ENCODE data around the gene PHF21B. TPM values are rescaled to one million over a fixed set of nuclear protein-coding genes. Genes with fewer than 3 reads are reported as not detected.

The PHF21B gene
- total RNA-seq, 5 donors from 2014 or later (not counting 1 experiment from before 2014, with no cell fraction given) = 0.15 to 0.36 TPM; not detected in 3

GRCh38 chr22:44933666-44934453 is 75.9 kb downstream of the PHF21B start:
- H3K9me3 Mint-ChIP-seq = no peaks in the 10 kb centered on the region
- no peak overlapping the region for H3K4me3 ChIP-seq (ENCODE audit: control insufficient read depth in 1 of 2, extremely low read depth in 1 of 2, low read length in 1 of 2)
- ChIA-PET POLR2A (no interaction called here), CTCF (no interaction called here)
- no peak for DNase-seq
- H3K4me1 Mint-ChIP-seq = peaks cover 0 to 9% (median 0%) of the 10 kb centered on the region in 3 donors
- H3K27me3 ChIP-seq (replicated peaks in 1 of 2; ENCODE audit: control insufficient read depth in 2 of 2, extremely low read depth in 1 of 2, insufficient read depth in 2 of 2, low read length in 1 of 2) = peaks cover 0 to 31% of the 10 kb centered on the region in 2 experiments
- ATAC-seq (replicated peaks in 1 of 4) = no peak
- H3K27ac Mint-ChIP-seq = no peak overlapping the region
- no peaks in the 10 kb centered on the region for H3K27me3 Mint-ChIP-seq
- H3K4me1 ChIP-seq (ENCODE audit: control insufficient read depth in 1 of 2, extremely low read depth in 1 of 2, insufficient read depth in 2 of 2, low read length in 2 of 2) = no peaks in the 10 kb centered on the region
- no peak overlapping the region for H3K27ac ChIP-seq (ENCODE audit: low read length)
- H3K4me3 Mint-ChIP-seq = no peak overlapping the region
- 31% methylated on average over 19 of the region's 22 CpGs for WGBS (ENCODE audit: insufficient coverage)
- no peaks in the 10 kb centered on the region for H3K36me3 ChIP-seq (ENCODE audit: control insufficient read depth in 2 of 2, extremely low read depth in 1 of 2, insufficient read depth in 1 of 2, low read length in 1 of 2)
- no peaks in the 10 kb centered on the region for H3K36me3 Mint-ChIP-seq
- no peaks in the 10 kb centered on the region for H3K9me3 ChIP-seq

- no peak overlapping the region for H3K4me3 Mint-ChIP-seq
- H3K27ac ChIP-seq (ENCODE audit: low read length) = no peak overlapping the region
- H3K27me3 Mint-ChIP-seq = peaks cover 0 to 2% of the 10 kb centered on the region in 2 donors
- no peaks in the 10 kb centered on the region for H3K36me3 ChIP-seq (ENCODE audit: control insufficient read depth in 2 of 2, extremely low read depth in 1 of 2, insufficient read depth in 1 of 2, low read length in 1 of 2)
- no peak overlapping the region for H3K4me3 ChIP-seq (ENCODE audit: control insufficient read depth in 1 of 2, extremely low read depth in 1 of 2, low read length in 1 of 2)
- H3K4me1 Mint-ChIP-seq = peaks cover 0 to 9% (median 0%) of the 10 kb centered on the region in 3 donors
- no peaks in the 10 kb centered on the region for H3K9me3 Mint-ChIP-seq
- ATAC-seq (replicated peaks in 1 of 4) (no peak), DNase-seq (no peak)
- no peaks in the 10 kb centered on the region for H3K36me3 Mint-ChIP-seq
- CTCF ChIA-PET = no interaction called here
- POLR2A ChIA-PET = no interaction called here
- H3K27me3 ChIP-seq (replicated peaks in 1 of 2; ENCODE audit: control insufficient read depth in 2 of 2, extremely low read depth in 1 of 2, insufficient read depth in 2 of 2, low read length in 1 of 2) = peaks cover 0 to 34% of the 10 kb centered on the region in 2 experiments
- no peaks in the 10 kb centered on the region for H3K4me1 ChIP-seq (ENCODE audit: control insufficient read depth in 1 of 2, extremely low read depth in 1 of 2, insufficient read depth in 2 of 2, low read length in 2 of 2)
- H3K27ac Mint-ChIP-seq = no peak overlapping the region
- H3K9me3 ChIP-seq = no peaks in the 10 kb centered on the region
- WGBS (ENCODE audit: insufficient coverage) = 90% methylated on average over 1 of the region's 11 CpGs
Measured at GRCh38 chr22:44932493-44932892, 77.3 kb downstream of the PHF21B start.

- Histone ChIP-seq H3K4me3 (ENCODE audit: control insufficient read depth in 1 of 2, extremely low read depth in 1 of 2, low read length in 1 of 2) (no peak overlapping the region), H3K9me3 (no peaks in the 10 kb centered on the region), H3K36me3 (ENCODE audit: control insufficient read depth in 2 of 2, extremely low read depth in 1 of 2, insufficient read depth in 1 of 2, low read length in 1 of 2) (no peaks in the 10 kb centered on the region), H3K27me3 (replicated peaks in 1 of 2; ENCODE audit: control insufficient read depth in 2 of 2, extremely low read depth in 1 of 2, insufficient read depth in 2 of 2, low read length in 1 of 2) (peaks cover 0 to 40% of the 10 kb centered on the region in 2 experiments), H3K27ac (ENCODE audit: low read length) (no peak overlapping the region), H3K4me1 (ENCODE audit: control insufficient read depth in 1 of 2, extremely low read depth in 1 of 2, insufficient read depth in 2 of 2, low read length in 2 of 2) (no peaks in the 10 kb centered on the region)
- Mint-ChIP-seq H3K36me3 (no peaks in the 10 kb centered on the region), H3K27ac (no peak overlapping the region), H3K4me1 (peaks cover 0 to 9% (median 0%) of the 10 kb centered on the region in 3 donors), H3K4me3 (no peak overlapping the region), H3K27me3 (peaks cover 0 to 3% of the 10 kb centered on the region in 2 donors), H3K9me3 (no peaks in the 10 kb centered on the region)
- 58% methylated on average over 5 of the region's 9 CpGs for WGBS (ENCODE audit: insufficient coverage)
- CTCF ChIA-PET = no interaction called here
- no peak for ATAC-seq (replicated peaks in 1 of 4)
- POLR2A ChIA-PET = no interaction called here
- DNase-seq = no peak
Measured at GRCh38 chr22:44931766-44932165, 78.0 kb downstream of the PHF21B start.

- peaks cover 0 to 9% (median 0%) of the 10 kb centered on the region in 3 donors for H3K4me1 Mint-ChIP-seq
- no peaks in the 10 kb centered on the region for H3K36me3 Mint-ChIP-seq
- POLR2A ChIA-PET = no interaction called here
- CTCF ChIA-PET = no interaction called here
- Histone ChIP-seq H3K4me3 (ENCODE audit: control insufficient read depth in 1 of 2, extremely low read depth in 1 of 2, low read length in 1 of 2) (no peak overlapping the region), H3K9me3 (no peaks in the 10 kb centered on the region), H3K4me1 (ENCODE audit: control insufficient read depth in 1 of 2, extremely low read depth in 1 of 2, insufficient read depth in 2 of 2, low read length in 2 of 2) (no peaks in the 10 kb centered on the region), H3K27me3 (replicated peaks in 1 of 2; ENCODE audit: control insufficient read depth in 2 of 2, extremely low read depth in 1 of 2, insufficient read depth in 2 of 2, low read length in 1 of 2) (peaks cover 0 to 43% of the 10 kb centered on the region in 2 experiments), H3K36me3 (ENCODE audit: control insufficient read depth in 2 of 2, extremely low read depth in 1 of 2, insufficient read depth in 1 of 2, low read length in 1 of 2) (no peaks in the 10 kb centered on the region), H3K27ac (ENCODE audit: low read length) (no peak overlapping the region)
- H3K9me3 Mint-ChIP-seq = no peaks in the 10 kb centered on the region
- no peak overlapping the region for H3K4me3 Mint-ChIP-seq
- no peak overlapping the region for H3K27ac Mint-ChIP-seq
- WGBS (ENCODE audit: insufficient coverage) = 92% methylated on average over 21 of the region's 26 CpGs
- H3K27me3 Mint-ChIP-seq = peaks cover 0 to 3% of the 10 kb centered on the region in 2 donors
- ATAC-seq (replicated peaks in 1 of 4) = no peak
- DNase-seq = no peak
Measured at GRCh38 chr22:44931077-44931540, 78.7 kb downstream of the PHF21B start.

- ATAC-seq (replicated peaks in 1 of 4) (no peak), DNase-seq (no peak)
- no peaks in the 10 kb centered on the region for H3K36me3 Mint-ChIP-seq
- peaks cover 0 to 44% of the 10 kb centered on the region in 2 experiments for H3K27me3 ChIP-seq (replicated peaks in 1 of 2; ENCODE audit: control insufficient read depth in 2 of 2, extremely low read depth in 1 of 2, insufficient read depth in 2 of 2, low read length in 1 of 2)
- no peak overlapping the region for H3K4me3 ChIP-seq (ENCODE audit: control insufficient read depth in 1 of 2, extremely low read depth in 1 of 2, low read length in 1 of 2)
- peaks cover 0 to 9% (median 0%) of the 10 kb centered on the region in 3 donors for H3K4me1 Mint-ChIP-seq
- WGBS (ENCODE audit: insufficient coverage) = 79% methylated on average over 8 of the region's 8 CpGs
- peaks cover 0 to 3% of the 10 kb centered on the region in 2 donors for H3K27me3 Mint-ChIP-seq
- CTCF ChIA-PET = no interaction called here
- H3K36me3 ChIP-seq (ENCODE audit: control insufficient read depth in 2 of 2, extremely low read depth in 1 of 2, insufficient read depth in 1 of 2, low read length in 1 of 2) = no peaks in the 10 kb centered on the region
- H3K27ac ChIP-seq (ENCODE audit: low read length) = no peak overlapping the region
- H3K9me3 Mint-ChIP-seq = no peaks in the 10 kb centered on the region
- H3K27ac Mint-ChIP-seq = no peak overlapping the region
- no peak overlapping the region for H3K4me3 Mint-ChIP-seq
- POLR2A ChIA-PET = no interaction called here
- H3K9me3 ChIP-seq = no peaks in the 10 kb centered on the region
- no peaks in the 10 kb centered on the region for H3K4me1 ChIP-seq (ENCODE audit: control insufficient read depth in 1 of 2, extremely low read depth in 1 of 2, insufficient read depth in 2 of 2, low read length in 2 of 2)
Measured at GRCh38 chr22:44930711-44931035, 79.1 kb downstream of the PHF21B start.

- peaks cover 0 to 46% of the 10 kb centered on the region in 2 experiments for H3K27me3 ChIP-seq (replicated peaks in 1 of 2; ENCODE audit: control insufficient read depth in 2 of 2, extremely low read depth in 1 of 2, insufficient read depth in 2 of 2, low read length in 1 of 2)
- H3K27ac ChIP-seq (ENCODE audit: low read length) = no peak overlapping the region
- CTCF ChIA-PET = no interaction called here
- no peaks in the 10 kb centered on the region for H3K36me3 ChIP-seq (ENCODE audit: control insufficient read depth in 2 of 2, extremely low read depth in 1 of 2, insufficient read depth in 1 of 2, low read length in 1 of 2)
- no peaks in the 10 kb centered on the region for H3K4me1 ChIP-seq (ENCODE audit: control insufficient read depth in 1 of 2, extremely low read depth in 1 of 2, insufficient read depth in 2 of 2, low read length in 2 of 2)
- Mint-ChIP-seq H3K4me3 (no peak overlapping the region), H3K4me1 (peaks cover 0 to 9% (median 0%) of the 10 kb centered on the region in 3 donors), H3K36me3 (no peaks in the 10 kb centered on the region), H3K9me3 (no peaks in the 10 kb centered on the region), H3K27ac (no peak overlapping the region), H3K27me3 (peaks cover 0 to 3% of the 10 kb centered on the region in 2 donors)
- H3K4me3 ChIP-seq (ENCODE audit: control insufficient read depth in 1 of 2, extremely low read depth in 1 of 2, low read length in 1 of 2) = no peak overlapping the region
- H3K9me3 ChIP-seq = no peaks in the 10 kb centered on the region
- no peak for DNase-seq
- 74% methylated on average over 10 of the region's 13 CpGs for WGBS (ENCODE audit: insufficient coverage)
- no peak for ATAC-seq (replicated peaks in 1 of 4)
- POLR2A ChIA-PET = no interaction called here
Measured at GRCh38 chr22:44930016-44930710, 79.6 kb downstream of the PHF21B start.

All from T-cell (primary cell).